ENCODE data around the gene SLC6A7. TPM values are rescaled to one million over a fixed set of nuclear protein-coding genes. Genes with fewer than 3 reads are reported as not detected.

SLC6A7 gene
- polyA plus RNA-seq, 1 donor: 5.7 TPM

DNA sequence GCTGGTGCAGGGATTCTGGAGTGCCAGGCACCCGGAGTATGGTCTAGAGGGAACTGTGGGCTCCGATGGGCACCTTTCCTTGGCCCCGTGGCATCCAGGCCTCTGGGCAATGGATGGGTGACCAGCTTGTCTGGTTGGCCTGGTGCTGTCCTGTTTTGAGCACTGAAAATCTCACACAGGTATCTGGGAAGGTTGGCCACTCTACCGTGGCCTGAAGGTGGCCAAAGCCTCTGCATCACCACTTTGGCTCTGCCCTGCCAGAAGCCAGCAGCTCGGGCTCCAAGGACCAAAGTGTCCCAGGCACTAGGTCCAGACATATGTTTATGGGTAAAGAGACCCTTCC lies 28.8 kb downstream of the SLC6A7 start:
- no peak for DNase-seq
- no CpG with 5 or more reads among the region's 5 CpGs for WGBS (ENCODE audit: insufficient coverage, low lambda C conversion rate)
- Histone ChIP-seq H3K9me3 (ENCODE audit: control insufficient read depth, low read depth, low read length) (no peaks in the 10 kb centered on the region), H3K4me3 (ENCODE audit: low read length) (no peak overlapping the region), H3K4me1 (ENCODE audit: control insufficient read depth, insufficient read depth, low read length) (peaks cover 31% of the 10 kb centered on the region), H3K27me3 (ENCODE audit: control insufficient read depth, insufficient read depth, low read length) (no peaks in the 10 kb centered on the region), H3K27ac (ENCODE audit: low read length) (no peak overlapping the region), H3K36me3 (ENCODE audit: control insufficient read depth, insufficient read depth, low read length) (no peaks in the 10 kb centered on the region)

- DNase-seq: no peak
- no peaks in the 10 kb centered on the region for H3K27me3 ChIP-seq (ENCODE audit: control insufficient read depth, insufficient read depth, low read length)
- H3K27ac ChIP-seq (ENCODE audit: low read length): no peak overlapping the region
- no peaks in the 10 kb centered on the region for H3K36me3 ChIP-seq (ENCODE audit: control insufficient read depth, insufficient read depth, low read length)
- no peak overlapping the region for H3K4me3 ChIP-seq (ENCODE audit: low read length)
- no peaks in the 10 kb centered on the region for H3K9me3 ChIP-seq (ENCODE audit: control insufficient read depth, low read depth, low read length)
- H3K4me1 ChIP-seq (ENCODE audit: control insufficient read depth, insufficient read depth, low read length): peaks cover 31% of the 10 kb centered on the region
Measured at GRCh38 chr5:150219142-150219541, 29.3 kb downstream of the SLC6A7 start.

DNA sequence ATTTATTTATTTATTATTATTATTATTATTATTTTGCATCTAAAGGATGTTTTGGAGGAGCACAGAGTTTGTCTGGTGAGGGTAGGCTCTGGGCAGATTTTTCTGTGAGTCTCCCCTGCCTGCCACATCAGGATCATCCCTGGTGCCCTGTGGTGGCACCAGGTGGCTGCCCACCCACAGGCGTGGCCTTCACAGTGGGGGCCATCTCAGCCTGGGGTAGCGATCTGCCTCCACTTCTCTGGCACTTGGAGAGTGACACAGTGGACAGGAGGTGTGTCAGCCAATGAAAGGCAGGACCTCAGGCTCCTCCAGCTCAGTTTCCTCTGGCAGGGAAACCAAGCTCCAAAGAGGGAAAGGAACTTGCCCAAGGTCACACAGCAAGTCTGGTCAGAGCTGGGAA lies 30.0 kb downstream of the SLC6A7 start:
- WGBS (ENCODE audit: insufficient coverage, low lambda C conversion rate): no CpG with 5 or more reads among the region's 2 CpGs
- H3K4me3 ChIP-seq (ENCODE audit: low read length): no peak overlapping the region
- no peak for DNase-seq
- no peak overlapping the region for H3K27ac ChIP-seq (ENCODE audit: low read length)
- no peaks in the 10 kb centered on the region for H3K9me3 ChIP-seq (ENCODE audit: control insufficient read depth, low read depth, low read length)
- H3K27me3 ChIP-seq (ENCODE audit: control insufficient read depth, insufficient read depth, low read length): no peaks in the 10 kb centered on the region
- H3K36me3 ChIP-seq (ENCODE audit: control insufficient read depth, insufficient read depth, low read length): no peaks in the 10 kb centered on the region
- H3K4me1 ChIP-seq (ENCODE audit: control insufficient read depth, insufficient read depth, low read length): peaks cover 31% of the 10 kb centered on the region

DNA sequence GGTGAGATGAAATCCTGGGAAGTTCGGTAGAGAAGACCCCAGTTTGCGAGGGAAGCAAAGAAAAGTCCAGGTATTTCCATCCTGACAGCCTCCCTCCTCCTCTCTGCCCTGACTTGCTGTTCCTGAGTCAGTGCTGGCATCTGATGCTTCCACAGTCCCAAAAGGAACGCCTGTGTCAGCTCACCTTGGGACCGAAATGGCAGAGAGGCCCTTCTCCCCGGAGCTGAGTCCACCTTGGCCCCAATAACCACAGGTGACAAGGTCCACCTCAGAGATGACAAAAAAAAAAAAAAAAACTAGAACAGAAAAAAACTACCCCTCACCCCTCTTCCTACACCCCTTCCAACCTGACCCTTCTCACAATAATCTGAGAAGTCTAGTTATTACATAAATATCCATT lies 31.6 kb downstream of the SLC6A7 start:
- no peaks in the 10 kb centered on the region for H3K9me3 ChIP-seq (ENCODE audit: control insufficient read depth, low read depth, low read length)
- peaks cover 16% of the 10 kb centered on the region for H3K4me1 ChIP-seq (ENCODE audit: control insufficient read depth, insufficient read depth, low read length)
- H3K4me3 ChIP-seq (ENCODE audit: low read length): no peak overlapping the region
- DNase-seq: no peak
- no peaks in the 10 kb centered on the region for H3K27me3 ChIP-seq (ENCODE audit: control insufficient read depth, insufficient read depth, low read length)
- WGBS (ENCODE audit: insufficient coverage, low lambda C conversion rate): 43% methylated on average over 1 of the region's 5 CpGs
- H3K36me3 ChIP-seq (ENCODE audit: control insufficient read depth, insufficient read depth, low read length): no peaks in the 10 kb centered on the region
- no peak overlapping the region for H3K27ac ChIP-seq (ENCODE audit: low read length)

DNA sequence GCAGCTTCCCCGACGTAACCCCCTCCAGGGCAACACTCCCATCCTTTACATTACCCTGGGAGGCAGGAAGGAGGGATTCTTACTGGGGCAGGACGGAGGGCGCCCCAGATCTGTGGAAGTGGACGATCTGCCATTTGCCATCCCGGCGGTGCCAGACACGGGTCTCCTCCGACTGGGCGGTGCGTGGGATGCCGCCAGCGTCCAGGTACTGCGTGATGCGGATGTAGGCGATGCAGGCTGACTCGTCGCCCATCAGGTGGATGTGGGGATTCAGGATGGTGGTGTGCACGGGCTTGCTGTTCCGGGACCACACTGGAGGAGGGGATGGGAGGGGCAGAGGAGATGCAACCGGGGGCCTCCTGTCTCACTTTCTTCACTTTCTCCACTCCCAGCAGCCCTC lies 33.0 kb downstream of the SLC6A7 start:
- Histone ChIP-seq H3K4me3 (ENCODE audit: low read length) (no peak overlapping the region), H3K27ac (ENCODE audit: low read length) (no peak overlapping the region), H3K4me1 (ENCODE audit: control insufficient read depth, insufficient read depth, low read length) (peaks cover 1% of the 10 kb centered on the region), H3K27me3 (ENCODE audit: control insufficient read depth, insufficient read depth, low read length) (no peaks in the 10 kb centered on the region), H3K36me3 (ENCODE audit: control insufficient read depth, insufficient read depth, low read length) (no peaks in the 10 kb centered on the region), H3K9me3 (ENCODE audit: control insufficient read depth, low read depth, low read length) (no peaks in the 10 kb centered on the region)
- DNase-seq: no peak
- no CpG with 5 or more reads among the region's 21 CpGs for WGBS (ENCODE audit: insufficient coverage, low lambda C conversion rate)

GRCh38 chr5:150223474-150223873 lies 33.6 kb downstream of the SLC6A7 start:
- Histone ChIP-seq H3K36me3 (ENCODE audit: control insufficient read depth, insufficient read depth, low read length) (no peaks in the 10 kb centered on the region), H3K27me3 (ENCODE audit: control insufficient read depth, insufficient read depth, low read length) (no peaks in the 10 kb centered on the region), H3K27ac (ENCODE audit: low read length) (no peak overlapping the region), H3K4me3 (ENCODE audit: low read length) (no peak overlapping the region), H3K4me1 (ENCODE audit: control insufficient read depth, insufficient read depth, low read length) (no peaks in the 10 kb centered on the region), H3K9me3 (ENCODE audit: control insufficient read depth, low read depth, low read length) (no peaks in the 10 kb centered on the region)
- 80% methylated on average over 1 of the region's 7 CpGs for WGBS (ENCODE audit: insufficient coverage, low lambda C conversion rate)
- DNase-seq: no peak

DNA sequence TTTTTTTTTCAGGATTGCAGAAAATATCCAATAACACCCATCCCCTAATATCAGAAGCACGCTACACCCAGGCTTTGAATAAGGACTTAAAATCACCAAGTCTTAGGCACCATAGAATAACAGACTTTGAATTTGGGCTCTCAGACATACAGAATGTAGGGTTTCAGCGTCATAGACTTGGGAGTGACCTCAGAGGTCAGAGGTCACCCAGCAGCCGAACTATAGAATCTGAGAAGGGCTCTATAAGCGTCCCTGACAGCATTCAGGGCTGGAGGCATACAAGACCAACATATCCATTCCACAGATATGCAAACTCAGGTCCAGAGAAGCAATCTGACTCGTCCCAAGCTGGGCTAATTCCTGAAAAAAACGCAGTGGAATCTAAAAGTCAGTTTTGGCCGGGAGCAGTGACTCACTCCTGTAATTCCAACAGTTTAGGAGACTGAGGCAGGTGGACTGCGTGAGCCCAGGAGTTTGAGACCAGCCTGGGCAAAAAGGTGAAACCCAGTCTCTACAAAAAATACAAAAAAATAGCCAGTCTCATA lies 34.7 kb downstream of the SLC6A7 start:
- Histone ChIP-seq H3K9me3 (ENCODE audit: control insufficient read depth, low read depth, low read length) (no peaks in the 10 kb centered on the region), H3K4me3 (ENCODE audit: low read length) (no peak overlapping the region), H3K4me1 (ENCODE audit: control insufficient read depth, insufficient read depth, low read length) (no peaks in the 10 kb centered on the region), H3K27ac (ENCODE audit: low read length) (no peak overlapping the region), H3K27me3 (ENCODE audit: control insufficient read depth, insufficient read depth, low read length) (no peaks in the 10 kb centered on the region), H3K36me3 (ENCODE audit: control insufficient read depth, insufficient read depth, low read length) (no peaks in the 10 kb centered on the region)
- no CpG with 5 or more reads among the region's 8 CpGs for WGBS (ENCODE audit: insufficient coverage, low lambda C conversion rate)
- no peak for DNase-seq

DNA sequence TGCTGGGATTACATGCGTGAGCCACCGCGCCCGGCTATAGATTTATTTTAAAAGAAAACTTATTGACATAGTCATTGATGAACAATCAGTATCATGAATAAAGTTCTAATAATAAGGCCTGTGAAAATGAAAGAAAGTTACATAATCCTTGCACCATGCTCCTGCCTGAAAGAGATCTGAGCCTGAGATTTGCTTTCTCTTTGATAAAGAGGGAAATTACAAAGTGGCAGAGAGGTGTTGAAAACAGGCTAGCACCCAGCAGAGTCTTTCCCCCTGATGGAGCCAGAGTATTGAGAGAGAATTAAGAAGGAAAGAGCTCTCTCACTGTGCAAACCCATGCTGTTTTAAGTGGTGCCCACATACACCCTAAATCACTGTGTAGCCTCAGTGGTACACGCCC lies 37.2 kb downstream of the SLC6A7 start:
- no peak overlapping the region for H3K4me3 ChIP-seq (ENCODE audit: low read length)
- no peaks in the 10 kb centered on the region for H3K4me1 ChIP-seq (ENCODE audit: control insufficient read depth, insufficient read depth, low read length)
- no CpG with 5 or more reads among the region's 5 CpGs for WGBS (ENCODE audit: insufficient coverage, low lambda C conversion rate)
- H3K9me3 ChIP-seq (ENCODE audit: control insufficient read depth, low read depth, low read length): no peaks in the 10 kb centered on the region
- H3K27ac ChIP-seq (ENCODE audit: low read length): no peak overlapping the region
- no peak for DNase-seq
- H3K27me3 ChIP-seq (ENCODE audit: control insufficient read depth, insufficient read depth, low read length): no peaks in the 10 kb centered on the region
- H3K36me3 ChIP-seq (ENCODE audit: control insufficient read depth, insufficient read depth, low read length): no peaks in the 10 kb centered on the region

GRCh38 chr5:150227606-150228273 lies 37.9 kb downstream of the SLC6A7 start:
- WGBS (ENCODE audit: insufficient coverage, low lambda C conversion rate): no CpG with 5 or more reads among the region's 11 CpGs
- DNase-seq: no peak
- no peaks in the 10 kb centered on the region for H3K36me3 ChIP-seq (ENCODE audit: control insufficient read depth, insufficient read depth, low read length)
- no peaks in the 10 kb centered on the region for H3K9me3 ChIP-seq (ENCODE audit: control insufficient read depth, low read depth, low read length)
- H3K27ac ChIP-seq (ENCODE audit: low read length): no peak overlapping the region
- H3K4me3 ChIP-seq (ENCODE audit: low read length): no peak overlapping the region
- no peaks in the 10 kb centered on the region for H3K27me3 ChIP-seq (ENCODE audit: control insufficient read depth, insufficient read depth, low read length)
- no peaks in the 10 kb centered on the region for H3K4me1 ChIP-seq (ENCODE audit: control insufficient read depth, insufficient read depth, low read length)

- H3K9me3 ChIP-seq (ENCODE audit: control insufficient read depth, low read depth, low read length): no peaks in the 10 kb centered on the region
- no peaks in the 10 kb centered on the region for H3K36me3 ChIP-seq (ENCODE audit: control insufficient read depth, insufficient read depth, low read length)
- no CpG with 5 or more reads among the region's 3 CpGs for WGBS (ENCODE audit: insufficient coverage, low lambda C conversion rate)
- H3K4me3 ChIP-seq (ENCODE audit: low read length): no peak overlapping the region
- DNase-seq: no peak
- H3K27ac ChIP-seq (ENCODE audit: low read length): no peak overlapping the region
- H3K27me3 ChIP-seq (ENCODE audit: control insufficient read depth, insufficient read depth, low read length): no peaks in the 10 kb centered on the region
- no peaks in the 10 kb centered on the region for H3K4me1 ChIP-seq (ENCODE audit: control insufficient read depth, insufficient read depth, low read length)
Measured at GRCh38 chr5:150229571-150229970, 39.7 kb downstream of the SLC6A7 start.

GRCh38 chr5:150230842-150231241 lies 41.0 kb downstream of the SLC6A7 start:
- no peak overlapping the region for H3K4me3 ChIP-seq (ENCODE audit: low read length)
- no peak for DNase-seq
- no peaks in the 10 kb centered on the region for H3K36me3 ChIP-seq (ENCODE audit: control insufficient read depth, insufficient read depth, low read length)
- H3K27me3 ChIP-seq (ENCODE audit: control insufficient read depth, insufficient read depth, low read length): no peaks in the 10 kb centered on the region
- H3K4me1 ChIP-seq (ENCODE audit: control insufficient read depth, insufficient read depth, low read length): no peaks in the 10 kb centered on the region
- no peak overlapping the region for H3K27ac ChIP-seq (ENCODE audit: low read length)
- WGBS (ENCODE audit: insufficient coverage, low lambda C conversion rate): no CpG with 5 or more reads among the region's 7 CpGs
- H3K9me3 ChIP-seq (ENCODE audit: control insufficient read depth, low read depth, low read length): no peaks in the 10 kb centered on the region

All from large intestine (tissue), 3 donors.